ENCODE data around the gene ATF6B.

The ATF6B gene

DNA sequence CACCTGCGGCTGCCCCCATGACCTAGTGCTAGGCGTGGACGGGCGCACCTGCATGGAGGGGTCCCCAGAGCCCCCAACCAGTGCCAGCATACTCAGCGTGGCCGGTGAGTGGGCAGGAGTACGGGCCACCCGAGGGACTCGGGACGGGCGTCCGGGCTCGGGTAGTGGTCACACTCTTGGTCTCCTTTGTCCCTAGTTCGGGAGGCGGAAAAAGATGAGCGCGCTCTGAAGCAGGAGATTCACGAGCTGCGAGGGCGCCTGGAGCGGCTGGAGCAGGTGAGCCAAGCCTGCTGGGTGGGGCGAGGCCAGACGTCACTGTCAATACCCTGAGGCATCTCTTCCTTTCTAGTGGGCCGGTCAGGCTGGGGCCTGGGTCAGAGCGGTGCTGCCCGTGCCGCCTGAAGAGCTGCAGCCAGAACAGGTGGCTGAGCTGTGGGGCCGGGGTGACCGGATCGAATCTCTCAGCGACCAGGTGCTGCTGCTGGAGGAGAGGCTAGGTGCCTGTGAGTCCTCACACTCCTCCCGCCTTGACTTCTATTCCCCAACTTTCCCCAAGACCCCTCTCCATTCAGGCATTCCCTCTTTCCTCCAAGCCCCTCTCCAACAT is 39.2 kb upstream of the ATF6B start:
- Mint-ChIP-seq H3K4me1 (no peaks in the 10 kb centered on the region), H3K27ac (no peak overlapping the region), H3K9me3 (no peaks in the 10 kb centered on the region), H3K36me3 (peaks cover 37% of the 10 kb centered on the region), H3K4me3 (no peak overlapping the region), H3K27me3 (no peaks in the 10 kb centered on the region)
- DNase-seq = no peak
- CTCF ChIA-PET = interaction anchor here (1.9 kb wide), 1 partner anchor 49 kb away, joined by 4 read pairs; no protein-coding TSS in a partner anchor

DNA sequence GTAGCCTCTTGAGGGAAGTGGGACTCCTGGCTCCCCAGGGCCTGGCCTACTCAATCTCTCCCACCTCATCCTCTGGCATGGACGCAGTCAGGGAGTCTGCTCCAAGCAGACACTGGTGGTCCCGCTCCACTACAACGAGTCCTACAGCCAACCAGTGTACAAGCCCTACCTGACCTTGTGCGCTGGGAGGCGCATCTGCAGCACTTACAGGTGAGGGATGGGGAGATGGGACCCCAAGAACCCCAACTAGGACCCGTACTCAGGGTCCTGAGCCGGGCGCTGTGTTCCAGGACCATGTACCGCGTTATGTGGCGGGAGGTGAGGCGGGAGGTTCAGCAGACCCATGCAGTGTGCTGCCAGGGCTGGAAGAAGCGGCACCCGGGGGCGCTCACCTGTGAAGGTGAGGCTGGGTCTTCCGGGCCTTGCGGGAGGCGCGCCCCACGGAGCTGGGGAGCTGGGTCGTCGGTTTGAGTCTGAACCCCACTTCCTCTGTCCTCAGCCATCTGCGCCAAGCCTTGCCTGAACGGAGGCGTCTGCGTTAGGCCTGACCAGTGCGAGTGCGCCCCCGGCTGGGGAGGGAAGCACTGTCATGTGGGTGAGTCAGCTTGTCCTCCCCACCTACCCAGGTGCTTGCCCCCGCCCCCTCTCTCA is 38.5 kb upstream of the ATF6B start:
- peaks cover 37% of the 10 kb centered on the region for H3K36me3 Mint-ChIP-seq
- H3K9me3 Mint-ChIP-seq = no peaks in the 10 kb centered on the region
- DNase-seq = no peak
- H3K4me1 Mint-ChIP-seq = no peaks in the 10 kb centered on the region
- CTCF ChIA-PET = interaction anchor here (1.9 kb wide), 1 partner anchor 48 kb away, joined by 4 read pairs; no protein-coding TSS in a partner anchor
- H3K27me3 Mint-ChIP-seq = no peaks in the 10 kb centered on the region
- H3K27ac Mint-ChIP-seq = no peak overlapping the region
- H3K4me3 Mint-ChIP-seq = no peak overlapping the region

DNA sequence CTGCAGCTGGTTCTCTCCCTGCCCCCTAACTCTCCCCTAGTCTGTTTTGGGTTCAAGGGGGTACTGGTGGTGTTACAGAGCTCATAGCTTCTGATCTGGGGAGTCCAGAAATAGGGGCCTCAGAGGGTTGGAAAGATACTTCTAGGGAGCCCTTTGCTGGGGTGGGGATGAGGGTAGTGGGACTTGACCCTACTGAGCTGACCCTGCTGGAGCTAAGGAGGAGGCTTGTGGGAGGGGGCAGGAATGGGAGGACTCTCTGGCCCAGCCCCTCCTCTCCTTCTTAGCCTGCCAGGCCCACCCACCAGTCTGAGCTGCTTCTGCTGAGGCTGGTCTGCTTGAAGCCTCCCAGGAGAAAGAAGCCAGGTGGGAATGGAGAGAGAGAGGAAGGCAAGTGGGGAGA is 36.2 kb upstream of the ATF6B start, which contains the start of gene EGFL8:
Gene EGFL8 (plus strand): TSS at position 301 of the 400 bp plus-strand sequence. CDS start 1,571 bp downstream, outside the sequence.
- peaks cover 19% of the 10 kb centered on the region for H3K36me3 Mint-ChIP-seq
- no peaks in the 10 kb centered on the region for H3K9me3 Mint-ChIP-seq
- DNase-seq = no peak
- no peak within 1 kb of the TSS for H3K4me3 Mint-ChIP-seq
- CTCF ChIA-PET = interaction anchor here (1.1 kb wide), 1 partner anchor 16 kb away, joined by 3 read pairs; no protein-coding TSS in a partner anchor
- H3K27ac Mint-ChIP-seq = no peak within 1 kb of the TSS
- H3K4me1 Mint-ChIP-seq = no peaks in the 10 kb centered on the region
- no peaks in the 10 kb centered on the region for H3K27me3 Mint-ChIP-seq

DNA sequence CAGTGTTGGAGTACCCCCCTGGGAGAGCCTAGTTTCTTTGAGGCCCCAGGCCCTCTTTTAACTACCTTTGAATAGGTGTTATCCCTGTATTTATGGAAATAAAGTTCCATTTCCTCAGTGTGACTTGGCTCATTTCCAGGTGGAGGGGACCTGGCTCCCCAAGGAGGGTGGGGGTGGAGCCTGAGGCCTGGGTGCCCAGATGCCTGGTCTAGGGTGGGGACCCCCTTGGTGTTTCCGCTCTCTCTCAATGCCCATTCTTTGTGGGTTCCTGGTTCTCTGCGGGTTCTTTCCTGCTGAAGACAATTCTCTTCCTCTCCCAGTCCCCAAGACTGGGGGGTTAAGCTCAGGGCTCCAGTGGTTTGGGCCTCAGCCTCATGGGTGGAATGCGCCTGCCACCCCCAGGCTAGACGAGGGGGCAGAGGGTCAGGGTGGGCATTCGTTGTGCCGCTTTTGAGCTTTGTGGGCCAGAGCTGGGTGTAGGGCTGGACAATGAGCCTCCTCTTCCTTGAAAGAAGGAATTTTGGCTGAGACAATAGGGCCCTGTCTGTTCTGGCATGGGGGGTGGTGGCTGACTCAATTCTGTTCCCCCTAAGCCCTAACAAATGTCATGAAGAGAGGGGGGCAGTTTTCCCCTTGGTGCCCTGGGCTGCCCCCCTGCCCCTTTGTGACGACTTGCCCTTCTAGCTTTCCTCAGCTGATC is 35.7 kb upstream of the ATF6B start:
- Mint-ChIP-seq H3K4me3 (no peak overlapping the region), H3K27ac (no peak overlapping the region)
- CTCF ChIA-PET = interaction anchor here (1.1 kb wide), 1 partner anchor 15 kb away, joined by 3 read pairs; no protein-coding TSS in a partner anchor

DNA sequence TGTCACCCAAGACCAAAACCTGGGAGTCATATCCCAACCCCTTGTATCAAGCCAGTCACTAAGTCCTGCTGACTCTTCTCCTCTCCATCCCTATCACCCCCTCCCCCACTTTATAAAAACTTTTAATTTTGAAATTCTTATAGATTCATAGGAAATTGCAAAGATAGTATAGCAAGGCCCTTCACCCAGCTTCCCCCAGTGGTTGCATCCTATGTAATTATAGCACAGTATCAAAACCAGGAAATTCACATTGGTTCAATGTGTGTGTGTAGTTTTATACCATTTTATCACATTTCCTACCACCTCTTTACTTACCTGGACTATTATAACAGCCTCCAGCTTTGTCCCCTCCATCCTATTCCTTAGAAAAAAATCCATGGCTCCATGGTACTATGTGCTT is 30.0 kb upstream of the ATF6B start:
- no peak for DNase-seq
- Mint-ChIP-seq H3K9me3 (no peaks in the 10 kb centered on the region), H3K4me3 (no peak overlapping the region), H3K36me3 (peaks cover 13% of the 10 kb centered on the region), H3K4me1 (peaks cover 22% of the 10 kb centered on the region), H3K27ac (no peak overlapping the region), H3K27me3 (peaks cover 10% of the 10 kb centered on the region)
- CTCF ChIA-PET = no interaction called here

More for the DNA sequence above, 35.7 kb upstream of the ATF6B start:
- no peak for DNase-seq
- Mint-ChIP-seq H3K27me3 (no peaks in the 10 kb centered on the region), H3K36me3 (peaks cover 16% of the 10 kb centered on the region), H3K9me3 (no peaks in the 10 kb centered on the region), H3K4me1 (no peaks in the 10 kb centered on the region)

DNA sequence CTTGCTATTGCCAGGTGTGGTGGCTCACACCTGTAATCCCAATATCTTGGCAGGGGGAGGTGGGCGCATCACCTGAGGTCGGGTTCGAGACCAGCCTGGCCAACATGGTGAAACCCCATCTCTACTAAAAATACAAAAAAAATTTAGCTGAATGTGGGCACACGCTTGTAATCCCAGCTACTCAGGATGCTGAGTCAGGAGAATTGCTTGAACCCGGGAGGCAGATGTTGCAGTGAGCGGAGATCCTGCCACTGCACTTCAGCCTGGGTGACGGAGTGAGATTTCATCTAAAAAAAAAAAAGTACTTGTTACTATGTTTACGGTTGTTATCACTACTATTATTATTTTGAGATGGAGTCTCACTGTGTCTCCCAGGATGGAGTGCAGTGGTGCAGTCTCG is 28.8 kb upstream of the ATF6B start:
- CTCF ChIA-PET = no interaction called here
- no peak for DNase-seq
- Mint-ChIP-seq H3K4me1 (peaks cover 34% of the 10 kb centered on the region), H3K9me3 (no peaks in the 10 kb centered on the region), H3K27me3 (peaks cover 21% of the 10 kb centered on the region), H3K27ac (no peak overlapping the region), H3K4me3 (no peak overlapping the region), H3K36me3 (peaks cover 13% of the 10 kb centered on the region)

DNA sequence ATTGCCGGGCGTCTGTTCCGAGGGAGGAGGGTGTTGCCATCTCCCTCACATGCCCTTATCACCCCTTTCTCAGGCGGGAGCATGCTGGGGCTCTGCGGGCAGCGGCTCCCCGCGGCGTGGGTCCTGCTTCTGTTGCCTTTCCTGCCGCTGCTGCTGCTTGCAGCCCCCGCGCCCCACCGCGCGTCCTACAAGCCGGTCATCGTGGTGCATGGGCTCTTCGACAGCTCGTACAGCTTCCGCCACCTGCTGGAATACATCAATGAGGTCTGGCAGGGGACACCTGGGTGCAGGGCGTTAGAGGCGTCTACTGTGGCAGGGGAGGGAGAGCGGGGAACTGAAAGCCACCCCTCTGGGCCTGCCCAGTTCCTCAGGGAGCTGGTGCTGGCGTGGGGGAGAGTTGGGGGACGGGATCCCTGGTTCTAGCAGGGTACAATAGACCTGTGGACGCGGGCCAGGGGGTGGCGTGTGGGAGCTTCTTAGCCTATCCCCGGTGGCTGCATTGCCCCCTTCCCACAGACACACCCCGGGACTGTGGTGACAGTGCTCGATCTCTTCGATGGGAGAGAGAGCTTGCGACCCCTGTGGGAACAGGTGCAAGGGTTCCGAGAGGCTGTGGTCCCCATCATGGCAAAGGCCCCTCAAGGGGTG is 26.6 kb upstream of the ATF6B start:
- CTCF ChIA-PET = interaction anchor here (0.8 to 1.3 kb wide), 5 partner anchors 10 to 41 kb away, joined by 3 to 9 read pairs (median 4); no protein-coding TSS in a partner anchor
- Mint-ChIP-seq H3K27me3 (peaks cover 42% of the 10 kb centered on the region), H3K4me1 (peaks cover 47% of the 10 kb centered on the region), H3K27ac (peak overlapping the region; percentile 79), H3K4me3 (peak overlapping the region; percentile 83), H3K9me3 (no peaks in the 10 kb centered on the region), H3K36me3 (peaks cover 13% of the 10 kb centered on the region)
- DNase-seq = peak; percentile 82

DNA sequence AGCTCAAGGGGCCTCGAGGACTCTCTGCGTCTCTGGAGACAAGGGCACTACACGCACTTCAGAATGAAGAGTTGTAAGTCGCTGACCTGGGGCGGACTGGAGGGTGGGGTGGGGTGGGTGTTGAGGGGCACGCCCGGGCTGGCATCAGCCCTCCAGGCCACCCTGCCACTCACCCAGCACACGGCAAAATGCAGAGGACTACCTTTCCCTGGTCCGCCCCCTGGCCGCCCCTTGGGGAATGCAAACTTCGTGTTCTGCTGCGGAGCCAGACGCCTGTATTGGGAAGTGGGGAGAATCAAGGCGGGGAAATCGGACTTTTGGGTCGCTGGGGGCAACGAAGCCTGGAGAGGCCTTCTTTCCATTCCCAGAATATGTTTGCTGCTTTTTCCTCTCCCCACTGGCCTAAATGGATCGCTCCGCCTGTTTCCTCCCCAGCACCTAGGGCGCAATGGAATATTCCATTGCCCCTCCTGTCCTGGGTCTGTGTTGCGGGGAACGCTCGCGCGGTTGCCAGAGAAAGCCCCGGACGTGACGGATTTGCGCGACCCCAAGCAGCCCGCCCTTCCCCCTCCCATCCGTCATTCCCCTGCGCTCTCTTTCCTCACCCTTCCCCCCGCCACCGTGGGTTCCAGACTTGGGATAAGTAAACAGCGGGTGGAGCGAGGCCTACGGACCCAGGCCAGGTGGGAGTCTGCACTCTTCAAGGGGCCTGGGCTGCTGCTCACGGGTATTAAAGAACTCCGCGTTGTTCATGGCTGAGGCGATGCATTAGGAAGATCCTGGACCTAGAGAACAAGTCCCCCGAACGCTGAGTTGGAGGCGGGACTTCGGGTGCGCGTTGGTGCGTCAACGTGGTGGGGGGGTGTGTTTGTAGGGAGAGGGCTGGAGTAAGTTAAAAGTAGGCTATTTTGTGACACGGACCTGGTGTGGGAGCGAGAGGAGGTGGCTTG is 25.8 kb upstream of the ATF6B start, which contains the start of gene PPT2:
Gene PPT2 (plus strand): TSS at position 578 of the 950 bp plus-strand sequence. CDS start 454 bp downstream, outside the sequence.
- peaks cover 51% of the 10 kb centered on the region for H3K4me1 Mint-ChIP-seq
- H3K4me3 Mint-ChIP-seq = peak within 1 kb of the TSS; percentile 83
- no peaks in the 10 kb centered on the region for H3K9me3 Mint-ChIP-seq
- peak within 1 kb of the TSS; percentile 79 for H3K27ac Mint-ChIP-seq
- peaks cover 13% of the 10 kb centered on the region for H3K36me3 Mint-ChIP-seq
- H3K27me3 Mint-ChIP-seq = peaks cover 50% of the 10 kb centered on the region
- peak; percentile 85 for DNase-seq
- CTCF ChIA-PET = interaction anchor here (0.8 to 1.3 kb wide), 4 partner anchors 9 to 42 kb away, joined by 3 to 9 read pairs (median 4); no protein-coding TSS in a partner anchor

DNA sequence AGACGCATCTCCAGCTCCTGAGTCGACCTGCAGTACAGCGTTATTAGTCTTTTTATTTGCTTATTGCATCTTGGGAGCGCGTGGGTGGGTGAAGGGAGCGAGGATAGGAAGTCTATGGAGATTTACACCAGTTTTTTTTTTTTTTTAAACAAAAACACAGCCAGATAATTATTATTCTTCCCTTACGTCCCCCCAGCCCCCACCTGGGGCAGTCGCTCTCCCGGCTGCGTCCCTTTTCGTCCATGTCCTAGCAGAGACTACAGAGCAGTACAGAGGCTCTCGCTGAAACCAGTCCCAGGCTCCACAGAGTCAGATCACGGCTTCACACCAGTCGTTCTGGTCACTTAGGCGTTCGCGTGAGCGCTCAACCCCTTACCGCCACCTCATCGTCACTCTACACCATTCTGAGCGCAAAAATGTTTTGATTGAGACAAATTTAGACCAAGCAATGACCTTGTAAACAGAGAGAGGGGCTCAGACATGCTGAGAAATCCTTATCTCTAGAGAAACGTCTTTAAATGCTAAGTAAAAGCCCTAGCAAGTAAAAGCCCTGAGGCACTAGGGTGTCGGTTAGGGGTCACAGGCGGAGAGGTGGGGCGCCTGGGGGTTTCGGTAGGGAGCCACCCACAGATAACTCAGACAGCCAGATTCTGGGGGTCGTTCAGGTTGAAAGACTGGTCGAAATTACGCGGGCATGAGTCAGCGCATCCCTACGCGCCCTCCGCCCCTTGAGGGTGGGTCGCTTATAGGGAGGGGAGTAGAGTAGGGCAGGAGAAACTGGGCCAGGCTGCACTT is 24.9 kb upstream of the ATF6B start:
- Mint-ChIP-seq H3K27ac (peak overlapping the region; percentile 53), H3K27me3 (peaks cover 59% of the 10 kb centered on the region), H3K4me3 (peak overlapping the region; percentile 51), H3K36me3 (peaks cover 7% of the 10 kb centered on the region), H3K9me3 (no peaks in the 10 kb centered on the region), H3K4me1 (peaks cover 59% of the 10 kb centered on the region)
- DNase-seq = no peak
- CTCF ChIA-PET = no interaction called here

DNA sequence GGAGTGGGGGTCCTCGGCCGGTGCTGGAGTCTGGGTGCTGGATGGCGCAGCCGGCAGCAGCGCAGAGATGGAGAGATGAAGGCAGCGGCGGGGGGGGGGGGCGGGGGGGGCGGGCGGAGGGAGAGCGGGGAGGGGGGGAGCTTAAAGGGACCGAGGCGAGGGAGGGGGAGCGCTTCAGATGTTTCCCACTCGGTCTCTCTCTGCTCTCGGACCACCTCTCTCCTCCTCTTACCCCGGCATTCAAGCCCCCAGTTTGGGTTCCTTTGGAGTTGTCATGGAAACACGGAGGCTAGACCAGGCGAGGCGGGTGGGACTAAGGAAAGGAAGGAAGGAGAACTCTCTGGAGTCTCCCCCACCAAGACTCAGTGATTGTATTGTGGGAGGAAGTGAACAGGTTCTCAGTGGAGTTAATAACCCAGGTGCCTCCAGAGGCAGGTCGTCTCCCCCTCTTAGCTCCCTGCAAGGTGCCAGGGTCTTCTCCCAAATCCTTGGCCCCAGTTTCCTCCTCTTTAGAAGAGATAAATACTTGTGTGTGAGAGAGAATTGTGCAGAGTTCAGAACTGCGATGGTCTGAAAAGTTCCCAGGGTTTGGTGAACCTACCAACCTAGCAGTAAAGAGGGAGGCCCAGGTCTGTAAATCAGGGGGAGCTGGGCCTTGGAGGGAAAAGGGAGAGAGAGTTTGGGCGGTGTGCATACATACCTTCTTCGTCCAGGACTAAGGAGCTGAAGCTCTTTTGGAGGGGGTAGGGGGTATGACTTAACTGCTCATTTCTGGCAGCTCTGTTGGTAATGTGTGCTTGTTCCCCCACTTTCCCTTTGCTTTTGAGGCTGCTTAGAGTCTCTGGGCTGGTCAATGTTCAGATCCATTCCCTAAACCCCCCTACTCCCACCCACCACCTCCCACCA is 24.1 kb upstream of the ATF6B start, which contains the start of gene PRRT1:
Gene PRRT1 (minus strand): TSS at position 77 of the 906 bp plus-strand sequence. CDS start 112 bp downstream, outside the sequence.
- no peaks in the 10 kb centered on the region for H3K36me3 Mint-ChIP-seq
- no peak for DNase-seq
- H3K27ac Mint-ChIP-seq = no peak within 1 kb of the TSS
- peak within 1 kb of the TSS; percentile 51 for H3K4me3 Mint-ChIP-seq
- CTCF ChIA-PET = interaction anchor here (1.6 kb wide), 1 partner anchor 33 kb away, joined by 5 read pairs; no protein-coding TSS in a partner anchor
- peaks cover 67% of the 10 kb centered on the region for H3K27me3 Mint-ChIP-seq
- H3K4me1 Mint-ChIP-seq = peaks cover 62% of the 10 kb centered on the region
- no peaks in the 10 kb centered on the region for H3K9me3 Mint-ChIP-seq

DNA sequence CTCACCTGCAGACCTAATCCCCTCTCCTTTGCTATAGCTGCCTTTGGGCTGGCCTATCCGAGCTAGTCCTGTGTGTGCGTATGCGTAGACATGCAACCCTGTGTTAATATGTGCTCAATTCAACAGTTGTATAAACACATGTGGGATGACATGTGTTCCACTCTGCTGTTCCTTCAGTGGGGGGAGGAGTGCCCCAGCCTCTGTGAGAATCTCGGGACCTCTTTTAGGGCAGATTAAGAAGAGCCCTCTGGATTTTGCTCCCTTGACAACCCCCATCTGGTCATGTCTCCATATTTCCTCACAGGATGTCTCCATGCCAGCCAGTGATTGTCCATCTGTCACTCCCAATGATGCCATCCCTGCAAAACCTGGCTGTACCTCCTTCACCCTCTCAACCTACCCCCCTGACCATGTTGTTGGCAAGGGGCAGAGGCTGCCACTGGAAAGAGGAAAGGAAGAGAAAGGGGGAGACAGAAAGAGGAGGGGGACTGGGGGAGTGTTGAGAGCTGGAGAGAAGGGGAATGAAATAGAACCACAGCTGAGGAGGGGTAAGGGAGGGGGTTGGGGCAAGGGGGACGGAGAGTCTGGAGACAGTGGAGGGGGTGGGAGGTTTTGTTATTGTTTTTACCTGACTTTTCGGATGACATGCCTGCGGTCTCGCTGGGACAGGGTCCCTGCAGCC is 23.3 kb upstream of the ATF6B start:
- Mint-ChIP-seq H3K27ac (no peak overlapping the region), H3K27me3 (peaks cover 75% of the 10 kb centered on the region), H3K4me3 (peak overlapping the region; percentile 41), H3K9me3 (no peaks in the 10 kb centered on the region), H3K36me3 (no peaks in the 10 kb centered on the region), H3K4me1 (peaks cover 62% of the 10 kb centered on the region)
- no peak for DNase-seq
- CTCF ChIA-PET = interaction anchor here (1.6 kb wide), 1 partner anchor 32 kb away, joined by 5 read pairs; no protein-coding TSS in a partner anchor
